ENCODE data around the gene RANBP9. TPM values are rescaled to one million over a fixed set of nuclear protein-coding genes. Genes with fewer than 3 reads are reported as not detected.

The RANBP9 gene
- total and polyA plus RNA-seq, 2 donors from 2014 or later = 16.4 to 29.0 TPM

- Histone ChIP-seq H3K4me1 (ENCODE audit: control insufficient read depth in 2 of 3, insufficient read depth in 2 of 3, low read depth in 1 of 3, low read length in 3 of 3) (peaks cover 3 to 10% (median 7%) of the 10 kb centered on the region in 3 donors), H3K9ac (ENCODE audit: low read length in 3 of 3) (peak overlapping the region; percentile 54 to 93 (median 61)), H3K9me3 (ENCODE audit: control insufficient read depth in 2 of 3, insufficient read depth in 1 of 3, low read length in 3 of 3) (no peaks in the 10 kb centered on the region), H3K27ac (ENCODE audit: low read depth in 2 of 2, low read length in 2 of 2) (peak overlapping the region; percentile 64 to 79), H3K4me3 (ENCODE audit: low read length in 3 of 3) (peak overlapping the region; percentile 69 to 93 (median 74)), H3K27me3 (ENCODE audit: control insufficient read depth, insufficient read depth, low read length) (no peaks in the 10 kb centered on the region), H3K36me3 (ENCODE audit: control insufficient read depth in 2 of 3, insufficient read depth in 3 of 3, low read length in 3 of 3) (no peaks in the 10 kb centered on the region)
- no peak for TF ChIP-seq CTCF (IDR thresholded peaks at IDR 0.05; ENCODE audit: borderline replicate concordance, extremely low read depth, insufficient read depth)
- peak in 3 of 5 donors; percentile 21 to 72 (median 69) for DNase-seq
- FAIRE-seq = no peak
- intact Hi-C loops (cut with DNase I) = no loop called here
Observed at GRCh38 chr6:13709689-13710551, 1.7 kb downstream of the RANBP9 start.

GRCh38 chr6:13708736-13709135 lies 2.9 kb downstream of the RANBP9 start:
- H3K4me3 ChIP-seq (ENCODE audit: low read length in 3 of 3) = peak overlapping the region; percentile 69 to 93 (median 74)

GRCh38 chr6:13703496-13703895 lies 8.1 kb downstream of the RANBP9 start:
- Histone ChIP-seq H3K9ac (ENCODE audit: low read length in 3 of 3) (no peak overlapping the region), H3K4me3 (ENCODE audit: low read length in 3 of 3) (no peak overlapping the region), H3K4me1 (ENCODE audit: control insufficient read depth in 2 of 3, insufficient read depth in 2 of 3, low read depth in 1 of 3, low read length in 3 of 3) (peaks cover 3 to 9% (median 4%) of the 10 kb centered on the region in 3 donors), H3K9me3 (ENCODE audit: control insufficient read depth in 2 of 3, insufficient read depth in 1 of 3, low read length in 3 of 3) (no peaks in the 10 kb centered on the region), H3K27ac (ENCODE audit: low read depth in 2 of 2, low read length in 2 of 2) (no peak overlapping the region), H3K36me3 (ENCODE audit: control insufficient read depth in 2 of 3, insufficient read depth in 3 of 3, low read length in 3 of 3) (peaks cover 0 to 2% (median 0%) of the 10 kb centered on the region in 3 donors), H3K27me3 (ENCODE audit: control insufficient read depth, insufficient read depth, low read length) (no peaks in the 10 kb centered on the region)
- intact Hi-C loops (cut with DNase I) = no loop called here
- no peak for DNase-seq
- no peak for FAIRE-seq
- no peak for TF ChIP-seq CTCF (IDR thresholded peaks at IDR 0.05; ENCODE audit: borderline replicate concordance, extremely low read depth, insufficient read depth)

More at GRCh38 chr6:13708736-13709135, 2.9 kb downstream of the RANBP9 start:
- intact Hi-C loops (cut with DNase I) = no loop called here
- TF ChIP-seq CTCF (IDR thresholded peaks at IDR 0.05; ENCODE audit: borderline replicate concordance, extremely low read depth, insufficient read depth) = no peak
- FAIRE-seq (no peak), DNase-seq (peak in 1 of 5 donors; percentile 26)
- Histone ChIP-seq H3K9me3 (ENCODE audit: control insufficient read depth in 2 of 3, insufficient read depth in 1 of 3, low read length in 3 of 3) (no peaks in the 10 kb centered on the region), H3K4me1 (ENCODE audit: control insufficient read depth in 2 of 3, insufficient read depth in 2 of 3, low read depth in 1 of 3, low read length in 3 of 3) (peaks cover 3 to 10% (median 7%) of the 10 kb centered on the region in 3 donors), H3K27ac (ENCODE audit: low read depth in 2 of 2, low read length in 2 of 2) (peak overlapping the region; percentile 12 to 64), H3K27me3 (ENCODE audit: control insufficient read depth, insufficient read depth, low read length) (no peaks in the 10 kb centered on the region), H3K36me3 (ENCODE audit: control insufficient read depth in 2 of 3, insufficient read depth in 3 of 3, low read length in 3 of 3) (no peaks in the 10 kb centered on the region), H3K9ac (ENCODE audit: low read length in 3 of 3) (peak overlapping the region; percentile 54 to 93 (median 61))

All from kidney (tissue), 14 donors.